NCI-H2196 treated with DMSO at 0.1 percent for 48 hours (cell line): Measurements from ENCODE around the gene SCMH1.
"Not testable (repeated sequence)": the region's sequence is repeated elsewhere in the genome, so short reads cannot be mapped to it uniquely, and the experiment has no call there.

Experiments
- DNase-seq: peaks from one replicate; lab custom pipeline; 2025; ENCODE audit not compliant: unreplicated experiment; lab: John Stamatoyannopoulos, UW

Gene SCMH1

DNA sequence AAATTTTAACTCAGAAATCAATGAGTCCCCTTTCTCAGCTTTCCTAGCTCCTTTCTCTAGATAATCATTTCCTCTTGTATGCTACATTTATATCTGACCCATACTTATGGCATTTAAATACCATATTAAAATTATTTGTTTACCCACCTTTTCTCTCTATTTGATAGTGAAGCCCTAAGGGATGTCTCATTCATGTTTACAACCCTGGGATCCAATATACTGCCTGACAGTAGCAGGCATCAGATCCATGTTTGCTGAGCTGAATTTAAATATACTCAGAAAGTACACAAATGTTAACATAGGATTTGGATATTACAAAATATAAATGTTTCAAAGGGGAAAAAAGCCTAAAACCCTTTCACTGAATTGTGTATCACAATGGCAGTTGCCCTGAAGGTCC is 26.5 kb downstream of the SCMH1 start:
- no peak for DNase-seq

DNA sequence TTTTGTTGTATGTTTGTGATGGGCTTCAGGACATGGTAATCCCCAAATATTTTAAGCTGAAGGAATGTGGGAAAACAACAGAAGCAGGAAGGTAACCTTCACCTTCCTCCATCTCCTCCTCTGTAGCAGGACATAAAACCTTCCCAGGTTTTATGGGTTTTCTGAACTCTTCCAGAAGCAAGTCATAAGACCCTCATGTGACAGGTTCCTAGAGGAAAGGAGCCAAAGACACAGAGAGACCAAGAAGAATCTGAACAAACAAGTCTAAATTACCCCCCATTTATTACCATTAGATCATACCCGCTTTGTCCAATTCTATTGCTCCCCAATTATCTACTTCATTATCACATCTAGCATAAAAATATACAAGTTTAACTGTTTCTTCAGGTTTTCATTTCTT is 28.8 kb downstream of the SCMH1 start:
- DNase-seq, result no peak

DNA sequence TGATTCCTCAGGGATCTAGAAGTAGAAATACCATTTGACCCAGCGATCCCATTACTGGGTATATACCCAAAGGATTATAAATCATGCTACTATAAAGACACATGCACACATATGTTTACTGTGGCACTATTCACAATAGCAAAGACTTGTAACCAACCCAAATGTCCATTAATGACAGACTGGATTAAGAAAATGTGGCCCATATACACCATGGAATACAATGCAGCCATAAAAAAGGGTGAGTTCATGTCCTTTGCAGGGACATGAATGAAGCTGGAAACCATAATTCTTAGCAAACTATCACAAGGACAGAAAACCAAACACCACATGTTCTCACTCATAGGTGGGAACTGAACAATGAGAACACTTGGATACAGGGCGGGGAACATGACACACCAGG is 30.5 kb downstream of the SCMH1 start:
- not testable (repeated sequence) for DNase-seq

DNA sequence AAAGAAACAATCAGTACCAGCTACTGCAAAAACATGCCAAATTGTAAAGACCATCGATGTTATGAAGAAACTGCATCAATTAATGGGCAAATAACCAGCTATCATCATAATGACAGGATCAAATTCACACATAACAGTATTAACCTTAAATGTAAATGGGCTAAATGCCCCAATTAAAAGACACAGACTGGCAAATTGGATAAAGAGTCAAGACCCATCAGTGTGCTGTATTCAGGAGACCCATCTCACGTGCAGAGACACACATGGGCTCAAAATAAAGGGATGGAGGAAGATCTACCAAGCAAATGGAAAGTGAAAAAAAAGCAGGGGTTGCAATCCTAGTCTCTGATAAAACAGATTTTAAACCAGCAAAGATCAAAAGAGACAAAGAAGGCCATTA is 35.1 kb downstream of the SCMH1 start:
- DNase-seq, result not testable (repeated sequence)

DNA sequence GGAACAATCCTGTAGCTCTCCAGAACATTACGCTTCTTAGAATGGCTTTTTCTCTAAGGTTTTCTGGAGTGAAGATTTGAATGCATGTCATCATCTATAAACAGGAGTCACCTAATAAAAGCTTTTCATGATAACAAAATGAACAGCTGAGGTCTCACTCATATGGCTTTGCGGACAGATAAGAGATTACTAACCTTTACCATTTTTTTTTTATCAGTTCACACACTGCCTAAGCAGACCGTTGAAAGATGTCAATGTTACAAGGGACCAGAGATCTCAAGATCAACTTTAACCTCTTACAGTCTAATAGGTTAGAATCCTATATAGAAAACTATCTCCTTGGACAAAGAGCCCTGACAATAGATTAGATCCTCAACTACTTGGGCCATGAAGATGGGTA is 41.4 kb downstream of the SCMH1 start:
- DNase-seq, result no peak

DNA sequence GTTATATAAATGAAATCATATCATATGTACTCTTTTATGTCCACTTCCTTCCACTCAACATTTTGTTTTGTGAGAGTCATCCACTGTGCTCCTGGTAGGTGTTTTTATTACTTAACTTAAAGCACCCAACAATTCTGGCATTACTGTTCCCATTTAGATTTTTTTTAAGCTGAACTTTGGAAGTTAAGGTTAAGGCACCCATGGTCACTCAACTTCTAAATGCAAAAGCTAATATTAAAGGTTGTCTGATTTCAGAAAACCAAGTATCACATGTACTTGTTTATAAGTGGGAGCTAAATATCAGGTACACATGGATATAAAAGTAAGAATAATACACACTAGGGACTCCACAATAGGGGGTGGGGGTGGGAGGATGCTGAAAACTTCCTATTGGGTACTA is 42.7 kb downstream of the SCMH1 start:
- DNase-seq, result no peak

DNA sequence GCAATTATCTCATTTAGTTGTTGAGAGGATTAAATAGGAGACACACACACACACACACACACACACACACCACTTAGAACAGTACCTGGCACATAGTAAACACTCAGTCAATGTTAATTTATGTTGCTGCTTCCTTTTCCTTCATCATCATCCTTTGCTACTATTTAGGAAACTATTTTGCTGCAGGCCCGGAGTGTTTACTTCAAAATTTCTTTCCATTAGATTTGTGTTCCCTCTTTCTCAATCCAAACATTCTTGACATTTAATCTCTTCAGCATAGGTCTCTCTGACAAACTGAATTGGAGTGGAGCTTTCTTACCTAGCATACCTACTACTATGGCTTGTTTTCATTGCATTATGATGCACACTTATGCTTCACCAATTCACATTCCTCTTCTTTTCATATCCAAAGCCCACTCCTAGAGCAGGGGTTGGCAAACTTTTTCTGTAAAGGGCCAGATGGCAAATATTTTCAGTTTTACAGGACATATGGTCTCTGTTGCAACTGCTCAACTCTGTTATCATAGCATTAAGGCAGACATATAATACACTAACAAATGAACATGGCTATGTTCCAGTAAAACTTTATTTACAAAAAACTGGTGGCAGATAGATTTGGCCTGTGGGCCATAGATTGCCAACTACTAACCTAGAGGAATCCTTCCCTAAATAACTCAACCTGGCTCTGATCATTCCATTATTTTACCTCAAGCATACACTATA is 49.5 kb downstream of the SCMH1 start:
- DNase-seq, result no peak

DNA sequence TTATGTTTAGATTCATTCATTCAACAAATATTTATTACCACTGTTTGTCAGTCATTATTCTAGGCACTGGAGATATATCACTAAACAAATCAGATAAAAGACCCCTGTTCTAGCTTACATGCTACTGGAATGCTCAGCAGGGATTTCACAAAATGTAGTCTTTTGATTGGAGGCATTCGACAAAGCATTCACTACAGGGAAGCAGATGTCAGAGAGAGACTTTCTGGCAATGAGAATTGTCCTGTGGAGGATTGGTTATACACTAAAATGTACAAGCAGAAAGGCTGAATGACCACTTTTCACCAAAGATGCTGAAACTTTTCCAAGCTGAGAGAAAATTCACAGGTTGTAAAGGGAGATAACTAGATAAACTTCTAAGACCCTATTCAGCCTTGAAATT is 57.7 kb downstream of the SCMH1 start:
- DNase-seq, result no peak

DNA sequence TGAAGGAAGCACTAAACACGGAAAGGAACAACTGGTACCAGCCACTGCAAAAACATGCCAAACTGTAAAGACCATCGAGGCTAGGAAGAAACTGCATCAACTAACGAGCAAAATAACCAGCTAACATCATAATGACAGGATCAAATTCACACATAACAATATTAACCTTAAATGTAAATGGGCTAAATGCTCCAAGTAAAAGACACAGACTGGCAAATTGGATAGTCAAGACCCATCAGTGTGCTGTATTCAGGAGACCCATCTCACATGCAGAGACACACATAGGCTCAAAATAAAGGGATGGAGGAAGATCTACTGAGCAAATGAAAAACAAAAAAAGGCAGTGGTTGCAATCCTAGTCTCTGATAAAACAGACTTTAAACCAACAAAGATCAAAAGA is 63.9 kb downstream of the SCMH1 start:
- not testable (repeated sequence) for DNase-seq

DNA sequence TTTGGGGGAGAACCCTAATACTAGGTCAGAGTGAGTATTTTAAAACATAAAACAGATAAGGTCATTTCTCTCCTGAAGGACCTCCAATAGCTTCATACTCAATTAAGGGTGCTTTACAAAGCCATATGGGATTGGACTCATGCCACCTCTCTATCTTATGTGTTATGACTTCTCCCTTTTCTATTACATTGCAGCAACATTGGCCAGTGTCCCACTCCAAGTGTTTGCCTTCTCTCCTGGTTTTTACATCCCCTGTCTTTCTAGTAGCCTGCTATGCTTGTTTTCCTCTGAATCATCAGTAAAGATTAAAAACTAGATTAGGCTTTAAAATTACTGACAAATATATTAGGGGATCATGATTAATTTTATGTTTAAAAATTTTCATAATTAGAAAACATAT is 66.6 kb downstream of the SCMH1 start:
- no peak for DNase-seq

DNA sequence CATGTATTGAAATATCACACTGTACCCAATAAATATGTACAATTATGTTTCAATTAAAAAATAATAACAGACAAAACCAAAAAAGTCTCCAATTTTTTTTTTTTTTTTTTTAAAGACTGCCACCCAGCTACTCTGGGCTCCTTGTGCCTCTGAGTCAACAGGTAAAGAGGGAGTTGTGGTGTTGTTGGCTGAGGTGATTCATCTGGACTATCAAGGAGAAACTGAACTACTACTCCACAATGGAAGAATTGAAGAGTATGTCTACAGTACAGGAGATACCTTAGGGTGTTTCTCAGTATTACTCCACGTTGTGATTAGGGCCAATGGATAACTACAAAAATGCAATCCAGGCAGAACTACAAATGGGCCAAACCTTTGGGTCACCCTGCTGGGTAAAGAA is 67.9 kb downstream of the SCMH1 start:
- no peak for DNase-seq

DNA sequence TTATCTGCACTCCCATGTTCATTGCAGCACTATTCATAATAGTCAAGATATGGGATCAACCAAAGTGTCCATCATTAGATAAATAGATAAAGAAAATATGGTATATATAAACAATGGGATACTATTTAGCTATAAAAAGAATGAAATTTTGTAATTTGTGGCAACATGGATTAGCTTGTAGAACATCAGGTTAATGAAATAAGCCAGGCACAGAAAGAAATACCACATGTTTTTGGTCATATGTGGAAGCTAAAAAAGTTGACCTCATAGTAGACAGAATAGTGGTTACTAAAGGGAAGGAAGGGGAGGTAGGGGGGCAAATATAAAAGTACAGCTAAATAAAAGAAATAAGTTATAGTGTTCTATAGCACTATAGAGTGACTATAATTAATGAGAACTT is 68.5 kb downstream of the SCMH1 start:
- no peak for DNase-seq

DNA sequence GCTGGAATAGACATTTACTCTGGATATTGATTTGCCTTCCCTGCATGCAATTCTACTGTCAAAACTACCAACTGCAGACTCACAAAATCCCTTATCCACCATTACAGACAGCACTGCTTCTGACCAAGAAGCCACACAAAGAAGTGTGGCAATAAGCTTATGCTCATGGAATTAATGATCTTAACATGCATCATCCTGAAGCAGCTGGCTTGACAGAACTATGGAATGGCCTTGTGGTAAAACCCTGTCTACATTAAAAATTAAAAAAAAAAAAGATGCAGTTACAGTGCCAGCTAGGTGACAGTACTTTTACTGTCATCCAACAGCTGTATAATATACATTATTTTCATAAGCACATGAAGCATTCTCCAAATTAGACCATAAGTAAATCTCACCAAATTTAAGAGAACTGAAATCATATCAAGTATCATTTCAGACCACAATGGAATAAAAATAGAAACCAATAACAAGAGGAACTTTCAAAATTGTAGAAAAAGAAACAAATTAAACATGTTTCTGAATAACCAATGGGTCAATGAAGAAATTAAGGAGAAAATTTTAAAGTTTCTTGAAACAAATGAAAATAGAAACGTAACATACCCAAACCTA is 70.7 kb downstream of the SCMH1 start:
- DNase-seq, result no peak

DNA sequence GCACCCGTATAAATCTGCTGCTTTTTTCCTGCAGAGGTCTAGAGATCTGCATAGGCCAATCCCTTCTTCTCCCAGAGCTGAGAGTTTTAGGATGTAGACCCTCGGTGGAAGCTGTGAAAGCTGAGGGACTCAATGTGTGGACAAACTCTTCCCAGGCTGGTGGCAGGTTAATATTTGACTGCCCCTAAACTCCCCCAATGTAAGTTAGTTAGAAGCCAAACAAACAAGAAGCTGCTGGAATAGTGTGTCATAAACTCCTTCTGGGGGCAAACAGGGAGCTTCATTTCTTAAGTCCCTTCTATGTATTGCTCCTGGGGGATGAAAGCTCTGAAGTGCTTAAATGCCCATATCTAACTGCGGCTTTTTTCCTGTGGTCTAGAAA is 72.3 kb downstream of the SCMH1 start:
- DNase-seq, result no peak

DNA sequence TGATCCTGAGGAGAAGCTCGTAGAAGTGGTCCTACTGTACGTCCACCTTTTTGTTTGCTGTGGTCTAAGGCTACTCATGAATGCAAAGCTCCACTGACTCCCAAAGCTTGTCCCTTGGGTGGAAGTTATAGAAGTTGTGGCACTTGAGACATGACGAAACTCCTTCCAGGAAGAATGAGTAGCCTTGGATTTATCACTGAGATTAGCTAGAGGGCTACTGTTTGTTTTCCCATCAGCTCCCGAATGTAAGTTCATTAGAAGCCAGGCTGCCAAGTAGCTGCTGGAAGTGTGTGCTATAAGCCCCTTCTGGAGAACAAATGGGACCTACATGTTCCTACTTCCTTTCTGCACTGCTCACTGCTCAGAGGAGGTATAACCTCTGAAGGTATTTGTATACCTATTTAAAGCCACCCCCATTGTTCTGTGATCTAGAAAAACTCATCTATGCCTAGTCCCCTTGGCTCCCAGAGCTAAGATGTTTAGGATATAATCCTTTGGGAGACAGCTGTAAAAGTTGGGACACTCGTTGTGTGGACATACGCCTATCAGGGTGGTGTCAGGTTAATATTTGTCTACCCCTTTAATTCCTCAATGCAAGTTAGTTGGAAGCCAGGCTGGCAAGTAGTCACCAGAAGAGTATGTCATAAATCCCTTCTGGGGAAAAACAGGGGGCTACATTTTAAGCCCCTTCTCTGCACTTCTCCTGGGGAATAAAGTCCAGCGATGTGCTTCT is 72.9 kb downstream of the SCMH1 start:
- DNase-seq, result no peak

DNA sequence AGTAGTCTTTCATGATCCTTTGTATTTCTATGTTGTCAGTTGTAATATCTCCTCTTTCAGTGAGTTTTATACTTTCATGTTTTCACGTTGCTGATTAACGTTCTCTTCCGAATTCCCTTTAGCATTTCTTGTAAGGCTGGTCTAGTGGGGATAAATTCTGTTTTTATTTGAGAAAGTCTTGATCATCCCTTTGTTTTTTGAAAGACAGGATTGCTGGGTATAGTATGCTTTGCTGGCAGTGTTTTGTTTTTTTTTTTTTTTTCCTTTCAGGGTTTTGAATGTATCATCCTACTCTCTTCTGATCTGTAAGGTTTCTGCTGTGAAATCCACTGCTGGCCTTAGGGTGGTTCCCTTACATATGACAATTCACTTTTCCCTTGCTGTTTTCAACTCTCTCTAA is 74.4 kb downstream of the SCMH1 start:
- no peak for DNase-seq

DNA sequence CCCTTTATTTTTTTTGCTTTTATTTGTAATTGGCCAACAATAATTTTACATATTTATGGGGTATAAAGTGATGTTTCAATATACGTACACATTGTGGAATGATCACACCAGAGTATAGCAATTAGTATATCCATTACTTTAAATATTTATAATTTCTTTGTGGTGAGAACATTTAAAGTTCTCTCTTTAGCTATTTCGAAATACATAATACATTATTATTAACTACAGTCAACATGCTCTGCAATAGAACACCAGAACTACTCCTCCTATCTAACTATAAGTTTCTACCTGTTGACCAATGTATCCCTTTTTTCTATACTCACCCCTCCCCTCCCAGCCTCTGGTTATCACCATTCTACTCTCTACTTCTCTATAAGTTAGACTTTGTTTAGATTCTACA is 77.4 kb downstream of the SCMH1 start:
- no peak for DNase-seq

DNA sequence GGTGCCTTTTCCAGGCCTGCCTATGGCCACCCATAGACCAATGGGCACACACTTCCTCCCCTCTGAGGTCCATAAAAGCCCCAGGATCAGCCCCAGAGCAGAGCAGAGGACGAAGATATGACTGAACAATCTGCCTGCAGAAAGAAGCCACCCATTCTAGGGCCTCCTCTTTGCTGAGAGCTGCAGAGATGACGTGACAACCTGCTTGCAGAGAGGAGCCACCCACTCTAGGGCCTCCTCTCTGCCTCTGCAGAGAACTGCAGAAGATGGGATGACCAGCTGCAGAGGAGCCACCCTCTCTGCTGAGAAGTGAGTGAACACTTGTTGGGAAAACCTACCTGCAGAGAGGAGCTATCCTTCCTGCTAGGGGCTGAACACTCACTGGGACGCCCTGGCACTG is 79.7 kb downstream of the SCMH1 start:
- DNase-seq, result no peak

DNA sequence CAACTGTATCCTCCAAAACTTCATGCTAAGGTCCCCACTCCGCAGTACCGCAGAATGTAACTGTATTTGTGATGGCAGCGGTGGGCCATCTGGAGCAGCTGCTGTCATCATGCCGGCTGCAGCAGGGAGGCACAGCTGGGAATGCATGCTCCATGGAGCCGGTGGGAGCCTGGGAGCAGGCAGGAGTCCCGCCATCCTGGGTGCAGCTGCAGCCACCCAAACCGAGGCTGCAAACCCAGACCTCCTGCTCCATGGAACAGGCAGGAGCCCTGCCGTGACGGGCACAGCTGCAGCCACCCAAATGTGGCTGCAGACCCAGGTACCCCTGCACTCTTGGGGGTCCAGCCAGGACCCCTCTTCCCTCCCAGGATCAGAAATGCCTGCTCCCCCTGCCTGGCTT is 80.3 kb downstream of the SCMH1 start:
- DNase-seq, result no peak

DNA sequence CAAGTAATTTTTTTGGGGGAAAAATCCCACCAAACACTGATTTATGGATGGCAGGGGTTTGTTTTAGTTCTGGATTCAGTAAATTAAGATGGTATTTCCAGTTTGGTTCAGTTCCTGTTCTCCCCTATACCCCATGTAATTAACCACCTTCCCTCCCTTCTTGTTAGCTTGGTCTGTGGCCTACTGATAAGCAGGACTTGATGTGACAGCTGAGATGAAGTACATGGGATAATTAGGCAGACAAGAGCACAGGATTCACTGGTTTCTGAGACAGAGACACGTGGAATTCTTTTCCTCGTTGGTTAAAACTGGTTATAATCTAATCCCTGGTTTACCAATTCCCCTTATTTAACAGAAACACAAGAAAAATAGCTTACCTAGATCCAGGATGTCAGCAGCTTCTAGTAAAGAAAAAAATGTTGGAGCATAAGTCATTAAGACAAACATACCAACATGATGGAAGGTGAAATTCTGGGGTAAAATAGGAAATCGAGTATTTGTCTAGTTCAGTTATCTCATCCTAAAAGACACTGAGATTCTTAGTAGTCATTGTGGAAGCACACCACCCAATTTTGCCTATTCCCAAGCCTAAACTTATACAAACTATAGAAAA is 81.5 kb downstream of the SCMH1 start:
- DNase-seq, result no peak

DNA sequence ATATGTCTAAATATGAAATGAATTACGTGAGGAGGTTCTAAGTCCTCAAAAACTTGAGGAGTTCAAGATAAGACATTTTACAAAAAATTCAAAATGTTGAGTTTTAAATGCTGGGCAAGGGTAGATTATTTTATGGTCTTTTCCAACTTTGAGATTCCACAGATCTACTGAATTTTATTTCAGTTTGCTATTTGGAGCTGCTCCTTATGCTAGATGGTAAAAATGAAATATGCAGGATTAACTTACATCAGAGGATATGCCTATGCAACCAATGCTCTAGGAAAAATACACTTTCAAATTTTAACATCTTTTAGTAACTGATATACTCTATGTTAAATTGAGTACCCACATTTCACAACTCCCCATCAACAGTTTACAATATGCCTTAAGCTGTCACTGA is 83.1 kb downstream of the SCMH1 start:
- no peak for DNase-seq
